Right forelimb (tissue), 1 donor: ENCODE results near the gene ATP6V1A.

ENCODE experiments used
- DNase-seq: peaks from one replicate; pipeline ENCODE4 v3.0.0-alpha.2; 2018

Gene ATP6V1A

GRCh38 chr3:113746548-113747282 lies at the start of gene ATP6V1A:
TSS of gene ATP6V1A (plus strand) at chr3:113747035. CDS start at chr3:113778754, 31,719 bp downstream.
- peak; percentile 93 for DNase-seq

- DNase-seq: no peak
These were observed 49.2 kb upstream of the ATP6V1A start for GRCh38 chr3:113697500-113698090.

GRCh38 chr3:113698213-113698742 lies 48.6 kb upstream of the ATP6V1A start:
- DNase-seq: no peak

- no peak for DNase-seq
These were observed 47.9 kb upstream of the ATP6V1A start for GRCh38 chr3:113698956-113699355.

GRCh38 chr3:113707835-113708234 lies 39.0 kb upstream of the ATP6V1A start:
- DNase-seq: no peak

GRCh38 chr3:113712129-113712528 lies 34.7 kb upstream of the ATP6V1A start:
- no peak for DNase-seq

- DNase-seq: no peak
These were observed 32.1 kb upstream of the ATP6V1A start for GRCh38 chr3:113714702-113715101.

- no peak for DNase-seq
These were observed 29.5 kb upstream of the ATP6V1A start for GRCh38 chr3:113717308-113717707.

GRCh38 chr3:113717818-113718217 lies 29.0 kb upstream of the ATP6V1A start:
- no peak for DNase-seq

- no peak for DNase-seq
These were observed 27.5 kb upstream of the ATP6V1A start for GRCh38 chr3:113719294-113719693.

GRCh38 chr3:113719758-113720157 lies 27.1 kb upstream of the ATP6V1A start:
- no peak for DNase-seq

GRCh38 chr3:113721636-113722035 lies 25.2 kb upstream of the ATP6V1A start:
- DNase-seq: no peak

GRCh38 chr3:113728661-113729060 lies 18.2 kb upstream of the ATP6V1A start:
- no peak for DNase-seq

GRCh38 chr3:113730550-113730949 lies 16.3 kb upstream of the ATP6V1A start:
- no peak for DNase-seq

GRCh38 chr3:113731694-113732093 lies 15.1 kb upstream of the ATP6V1A start:
- no peak for DNase-seq

- no peak for DNase-seq
These were observed 10.2 kb upstream of the ATP6V1A start for GRCh38 chr3:113736548-113737089.

- DNase-seq: no peak
These were observed 5.7 kb upstream of the ATP6V1A start for GRCh38 chr3:113741086-113741485.

- DNase-seq: no peak
These were observed 5.2 kb upstream of the ATP6V1A start for GRCh38 chr3:113741620-113742019.

- no peak for DNase-seq
These were observed 3.7 kb upstream of the ATP6V1A start for GRCh38 chr3:113743006-113743630.

GRCh38 chr3:113744941-113745755 lies 1.7 kb upstream of the ATP6V1A start:
- DNase-seq: peak; percentile 82

- peak; percentile 97 for DNase-seq
These were observed 883 bp upstream of the ATP6V1A start, which contains the start of gene NAA50 for GRCh38 chr3:113745756-113746547. TSS of gene NAA50 (minus strand) at chr3:113746249. CDS start at chr3:113745949, 300 bp downstream.
